Activated effector memory CD4-positive, alpha-beta T cell treated with anti-CD3 and anti-CD28 coated beads, Interleukin-2, amount 50 U/mL, for 16 hours (primary cell): ENCODE data around the gene COL1A1.
A peak's percentile ranks its signal among the peaks of the same experiment; 100 is the strongest.

Source experiments
- DNase-seq: peaks from one replicate; pipeline ENCODE4 v3.0.0-alpha.2; 2020

Gene COL1A1

GRCh38 chr17:50213026-50214022 is 11.9 kb upstream of the COL1A1 start:
- DNase-seq: peak; percentile 64

- DNase-seq: peak; percentile 50
Observed at GRCh38 chr17:50212121-50212843, 10.9 kb upstream of the COL1A1 start.

DNA sequence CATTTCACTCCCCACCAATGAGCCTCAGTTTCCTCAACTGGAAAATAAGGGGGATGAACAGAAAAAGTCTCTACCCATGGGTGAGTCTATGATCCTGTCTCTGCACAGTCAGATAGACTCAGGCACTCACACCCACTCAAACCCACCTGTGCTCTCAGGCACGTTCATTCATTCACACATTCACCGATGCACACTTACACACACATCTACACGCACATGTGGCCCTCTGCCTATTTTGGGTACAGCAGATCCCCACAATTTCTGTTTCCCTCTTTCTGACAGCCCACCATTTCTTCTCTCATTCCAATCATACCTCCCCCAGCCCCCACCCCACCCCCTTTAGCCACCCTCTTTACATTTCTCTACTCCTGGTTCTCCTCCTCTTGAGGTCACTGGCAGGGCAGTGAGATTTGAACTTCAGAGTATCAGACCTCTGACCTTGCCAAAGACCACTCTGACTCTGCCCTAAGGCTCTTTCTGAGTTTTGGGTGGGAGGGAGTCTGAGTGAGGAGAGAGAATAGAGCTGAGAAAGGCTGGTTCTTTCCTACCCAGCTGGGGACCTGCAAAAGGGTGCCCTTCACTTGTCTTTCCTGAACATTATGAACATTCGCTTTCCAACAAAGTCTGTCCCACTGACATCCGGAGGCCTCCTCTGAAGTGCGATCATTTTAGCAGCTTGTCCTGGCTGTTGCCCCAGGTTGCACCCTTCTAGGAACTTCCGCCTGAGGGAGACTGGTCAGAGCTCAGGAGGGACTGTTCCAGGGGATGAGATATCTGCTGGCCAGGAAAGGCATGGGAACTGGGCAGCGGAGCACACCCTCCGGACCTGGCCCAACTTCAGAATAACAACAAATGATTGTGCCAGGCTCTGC is 10.1 kb upstream of the COL1A1 start:
- peak; percentile 22 for DNase-seq

DNA sequence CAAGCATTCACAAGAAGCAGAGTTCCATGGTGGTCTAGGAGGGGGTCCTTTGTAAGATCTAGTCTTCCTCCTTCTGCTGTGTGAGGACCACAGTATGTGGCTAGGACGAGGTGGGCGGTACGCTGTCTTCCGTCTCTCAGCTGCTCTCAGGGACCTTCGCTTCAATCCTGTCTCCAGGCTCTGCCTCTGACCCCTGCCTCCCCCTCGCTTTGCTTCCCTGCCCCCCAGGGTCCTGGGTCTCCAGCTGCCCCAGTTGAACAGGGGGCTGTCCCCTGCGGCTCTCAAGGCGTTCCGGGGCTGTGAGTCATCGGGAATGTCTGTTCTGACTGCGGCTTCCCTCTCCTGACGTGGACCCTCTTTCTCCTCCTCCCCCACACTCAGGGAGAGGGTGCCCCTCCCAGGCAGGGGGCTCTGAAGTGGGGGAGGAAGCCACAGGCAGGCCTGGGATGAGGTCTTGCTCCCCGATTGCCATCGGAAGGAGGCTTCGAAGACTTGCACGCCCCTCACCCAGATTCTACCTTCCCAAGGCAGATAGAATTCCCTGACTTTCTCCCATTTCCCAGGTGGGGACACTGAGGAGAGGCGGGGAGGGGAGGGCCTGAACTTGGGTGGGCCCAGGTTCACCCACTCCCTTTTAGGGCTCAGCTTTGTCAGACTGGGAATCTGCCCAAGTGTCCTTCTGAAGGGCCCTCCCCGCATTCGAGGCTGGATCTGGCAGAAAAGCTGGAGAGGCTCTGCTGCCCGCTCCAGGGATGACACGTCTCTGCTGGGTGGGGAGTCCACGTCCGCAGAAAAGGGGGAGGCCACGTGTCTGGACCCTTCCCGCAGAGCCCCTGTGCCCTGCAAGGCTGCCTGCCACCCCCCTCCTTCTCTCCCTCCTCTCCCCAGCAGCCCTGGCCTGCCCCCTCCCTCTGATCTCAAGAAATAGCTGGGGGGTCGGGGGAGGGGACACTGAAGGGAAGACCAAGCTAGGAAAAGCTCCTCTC is 9.1 kb upstream of the COL1A1 start:
- DNase-seq: peak; percentile 49

DNA sequence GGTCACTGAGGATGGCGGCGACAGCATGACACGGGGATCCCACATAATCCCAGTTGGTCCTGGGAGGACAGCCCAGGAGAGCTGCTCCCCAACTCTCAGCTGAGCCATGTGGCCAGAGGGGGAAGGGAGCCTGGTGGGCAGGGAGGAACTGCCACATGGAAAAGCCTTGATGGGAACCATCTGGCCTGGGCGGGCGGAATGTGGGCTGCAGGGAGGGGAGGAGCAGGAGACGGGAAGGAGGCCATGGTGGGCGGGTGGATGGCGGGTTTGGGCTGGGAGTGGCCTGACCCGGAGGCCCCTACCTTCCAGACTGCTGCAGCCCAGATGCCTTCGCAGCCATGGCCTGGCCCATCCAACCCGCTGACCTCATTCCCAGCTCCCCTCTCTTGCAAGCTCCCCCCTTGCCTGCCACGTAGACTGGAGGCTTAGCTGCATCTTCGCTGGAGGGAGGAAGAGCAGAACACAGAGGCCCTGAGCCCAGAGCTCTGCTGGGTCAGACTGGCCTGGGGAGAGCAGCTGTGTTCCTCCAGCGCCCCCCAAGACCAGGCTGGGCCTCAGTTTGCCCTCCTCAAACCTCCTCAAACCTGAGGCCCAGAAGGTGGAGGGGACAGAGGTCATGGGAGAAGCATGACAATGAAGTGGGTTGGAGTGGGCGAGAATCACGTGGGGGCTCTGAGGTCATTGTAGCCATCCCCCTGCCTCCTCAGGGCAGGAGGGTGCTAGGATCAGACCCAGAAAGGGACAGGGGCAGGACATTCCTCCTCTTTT is 8.2 kb upstream of the COL1A1 start:
- DNase-seq: peak; percentile 58

GRCh38 chr17:50209133-50209471 is 7.7 kb upstream of the COL1A1 start:
- DNase-seq: peak; percentile 8

- peak; percentile 34 for DNase-seq
Observed at GRCh38 chr17:50208611-50209061, 7.2 kb upstream of the COL1A1 start.

GRCh38 chr17:50207792-50208567 is 6.5 kb upstream of the COL1A1 start:
- DNase-seq: peak; percentile 57

DNA sequence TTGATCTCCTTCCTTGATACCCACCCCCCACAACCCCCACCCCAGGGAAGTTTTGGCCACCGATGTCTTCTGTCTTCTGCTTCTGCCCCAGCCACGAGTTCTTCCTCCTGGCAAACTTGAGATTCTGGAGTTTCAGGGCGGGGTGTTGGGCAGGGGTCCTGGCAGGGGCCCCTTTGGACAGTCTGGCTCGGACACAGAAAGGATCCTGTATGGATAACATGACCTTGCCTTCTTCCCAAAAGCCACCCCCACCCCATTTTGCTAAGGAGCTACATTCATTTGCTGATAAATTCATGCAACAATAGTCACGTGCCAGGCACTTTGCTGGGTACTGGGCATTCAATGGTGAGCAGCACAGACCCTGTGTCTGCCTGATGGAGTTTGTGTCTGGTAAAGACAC is 5.9 kb upstream of the COL1A1 start:
- DNase-seq: peak; percentile 10

GRCh38 chr17:50206604-50207293 is 5.3 kb upstream of the COL1A1 start:
- peak; percentile 66 for DNase-seq

DNA sequence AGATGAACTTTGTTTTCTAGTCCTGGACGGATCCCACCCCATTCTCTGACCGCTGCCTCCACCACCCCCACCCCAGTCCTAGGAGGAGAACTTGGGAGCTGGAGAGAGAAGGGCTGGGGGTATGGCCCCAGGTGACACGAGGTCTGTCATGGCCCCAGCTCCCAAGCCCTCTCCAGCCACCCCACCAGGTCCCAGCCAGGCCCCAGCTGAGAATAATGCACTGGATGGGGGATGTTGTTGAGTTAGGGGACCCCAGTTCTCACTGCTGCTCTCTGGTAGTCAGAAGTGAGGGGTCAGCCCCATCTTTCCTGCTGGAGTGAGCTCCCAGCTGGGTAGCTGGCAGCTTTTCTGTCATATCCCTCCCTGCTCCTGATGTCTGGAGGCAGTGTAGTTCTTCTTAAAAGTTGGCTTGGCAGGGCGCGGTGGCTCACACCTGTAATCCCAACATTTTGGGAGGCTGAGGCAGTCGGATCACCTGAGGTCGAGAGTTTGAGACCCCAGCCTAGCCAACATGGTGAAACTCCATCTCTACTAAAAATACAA is 4.6 kb upstream of the COL1A1 start:
- peak; percentile 34 for DNase-seq

GRCh38 chr17:50205111-50205962 is 3.9 kb upstream of the COL1A1 start:
- no peak for DNase-seq

GRCh38 chr17:50204431-50204830 is 3.0 kb upstream of the COL1A1 start:
- DNase-seq: no peak

DNA sequence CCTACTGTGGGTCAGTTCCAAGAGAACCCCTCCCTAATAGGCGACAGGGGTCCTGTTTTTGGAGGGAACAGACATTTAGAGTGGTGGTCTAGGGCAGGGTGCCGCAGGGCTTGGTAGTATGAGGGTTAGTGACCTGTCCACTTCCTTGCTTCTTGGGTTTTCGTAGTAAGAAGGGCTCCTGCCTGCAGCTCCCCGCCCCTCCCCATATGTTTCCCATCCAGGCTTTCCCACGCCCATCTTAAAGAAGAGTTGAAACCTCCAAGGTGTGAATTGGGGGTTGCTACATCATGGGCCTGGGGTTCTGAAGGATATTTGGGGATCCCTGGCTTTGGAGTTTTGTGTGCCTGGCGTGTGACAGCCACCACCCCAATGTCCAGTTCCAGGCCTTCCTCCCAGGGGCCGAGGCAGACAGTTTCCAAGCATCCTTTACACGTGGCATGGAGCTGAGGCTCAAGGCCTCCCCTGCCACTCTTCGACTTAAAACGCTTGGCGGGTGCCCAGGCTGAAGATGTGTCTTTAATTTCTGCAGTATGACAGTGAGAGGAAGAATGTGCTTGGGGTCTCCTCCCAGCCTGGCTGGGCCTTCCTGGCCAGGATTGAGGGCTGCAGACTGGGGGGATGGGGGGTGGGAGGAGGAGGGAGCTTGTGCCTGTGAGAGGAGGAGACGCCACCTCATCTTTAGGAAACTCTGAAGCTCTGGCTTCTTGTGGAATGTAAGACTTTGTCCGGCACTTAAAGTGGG is 2.3 kb upstream of the COL1A1 start:
- no peak for DNase-seq

- no peak for DNase-seq
Observed at GRCh38 chr17:50203086-50203485, 1.7 kb upstream of the COL1A1 start.

DNA sequence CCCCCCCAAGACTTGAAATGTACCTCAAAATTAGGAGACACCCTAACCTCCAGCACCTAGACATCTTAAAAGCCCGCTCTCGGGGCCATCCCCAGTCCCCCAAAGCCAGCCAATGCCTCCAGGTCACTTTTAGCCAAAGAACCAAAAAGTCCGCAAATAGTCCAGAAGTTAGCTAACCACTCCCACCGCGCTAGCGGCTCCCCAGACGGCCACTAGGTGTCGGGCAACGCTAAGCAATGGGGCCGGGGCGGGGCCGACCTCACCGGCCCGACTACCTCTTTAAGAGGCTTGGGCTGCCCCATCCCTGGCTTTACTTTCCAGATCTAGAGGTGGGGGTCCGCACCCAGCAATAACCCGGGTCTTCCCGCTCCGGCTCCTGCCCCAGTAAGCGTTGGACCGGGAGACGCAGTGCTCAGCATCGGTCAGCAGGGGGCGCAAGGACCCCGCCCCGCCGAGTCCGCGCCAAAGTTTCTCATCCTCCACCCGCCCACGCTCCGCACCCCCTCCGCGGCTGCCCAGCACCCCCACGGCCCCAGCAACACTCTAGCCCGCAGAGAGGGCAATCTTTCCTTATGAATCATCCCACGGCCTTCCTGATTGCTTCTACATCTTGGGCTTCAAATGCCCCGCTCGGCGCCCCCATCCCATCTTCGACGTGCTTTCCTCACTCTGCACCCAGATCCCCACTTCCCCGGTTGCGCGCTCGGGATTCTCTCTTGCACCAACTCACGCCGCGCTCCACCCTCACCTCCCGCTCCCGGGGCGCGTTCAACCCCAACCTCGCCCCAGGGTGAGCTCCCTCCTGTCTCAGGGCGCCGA is 765 bp downstream of the COL1A1 start:
- DNase-seq: peak; percentile 92
